ENCODE results near the gene SFXN3. TPM values are rescaled to one million over a fixed set of nuclear protein-coding genes. Genes with fewer than 3 reads are reported as not detected.
"Not testable (repeated sequence)": the region's sequence is repeated elsewhere in the genome, so short reads cannot be mapped to it uniquely, and the experiment has no call there.

SFXN3 gene
- total RNA-seq, 1 donor = 81.6 TPM

DNA sequence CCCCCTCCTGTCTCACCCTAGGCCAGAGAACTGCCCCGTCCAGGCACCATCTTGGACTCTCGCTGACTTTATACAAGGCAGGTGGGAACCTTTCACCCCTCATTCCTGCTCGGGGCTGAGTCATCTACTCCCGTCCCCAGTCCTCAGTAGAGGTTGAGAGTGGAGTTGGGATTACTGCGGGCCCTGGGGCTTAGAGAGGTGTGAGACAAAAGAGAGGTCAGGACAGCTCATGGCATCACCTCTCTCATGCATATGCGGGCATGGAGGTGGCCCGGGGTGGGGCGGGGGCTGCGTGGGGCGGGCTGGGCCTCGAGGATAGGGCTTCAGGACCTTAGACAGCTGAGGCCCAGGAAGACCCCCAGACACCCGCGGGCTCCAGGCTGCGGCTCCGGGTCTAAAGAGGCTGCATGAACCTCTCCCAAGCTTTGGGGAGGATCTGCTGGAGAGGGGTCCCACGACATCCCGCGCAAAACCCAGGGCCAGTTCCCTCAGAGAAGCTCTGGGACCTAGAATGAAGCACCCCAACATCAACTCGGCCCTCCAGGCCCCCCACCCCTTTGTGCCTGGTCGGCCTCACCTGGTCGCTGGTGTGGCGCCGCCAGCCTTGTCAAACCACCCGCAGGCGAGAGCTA is 422 bp upstream of the SFXN3 start:
- H3K4me3 ChIP-seq (ENCODE audit: low read depth, low read length) = peak overlapping the region; percentile 94
- TF ChIP-seq, protein P1, sequence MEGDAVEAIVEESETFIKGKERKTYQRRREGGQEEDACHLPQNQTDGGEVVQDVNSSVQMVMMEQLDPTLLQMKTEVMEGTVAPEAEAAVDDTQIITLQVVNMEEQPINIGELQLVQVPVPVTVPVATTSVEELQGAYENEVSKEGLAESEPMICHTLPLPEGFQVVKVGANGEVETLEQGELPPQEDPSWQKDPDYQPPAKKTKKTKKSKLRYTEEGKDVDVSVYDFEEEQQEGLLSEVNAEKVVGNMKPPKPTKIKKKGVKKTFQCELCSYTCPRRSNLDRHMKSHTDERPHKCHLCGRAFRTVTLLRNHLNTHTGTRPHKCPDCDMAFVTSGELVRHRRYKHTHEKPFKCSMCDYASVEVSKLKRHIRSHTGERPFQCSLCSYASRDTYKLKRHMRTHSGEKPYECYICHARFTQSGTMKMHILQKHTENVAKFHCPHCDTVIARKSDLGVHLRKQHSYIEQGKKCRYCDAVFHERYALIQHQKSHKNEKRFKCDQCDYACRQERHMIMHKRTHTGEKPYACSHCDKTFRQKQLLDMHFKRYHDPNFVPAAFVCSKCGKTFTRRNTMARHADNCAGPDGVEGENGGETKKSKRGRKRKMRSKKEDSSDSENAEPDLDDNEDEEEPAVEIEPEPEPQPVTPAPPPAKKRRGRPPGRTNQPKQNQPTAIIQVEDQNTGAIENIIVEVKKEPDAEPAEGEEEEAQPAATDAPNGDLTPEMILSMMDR (IDR thresholded peaks at IDR 0.05; ENCODE audit: insufficient read depth, low read depth, low read length) = no peak
- DNase-seq (ENCODE audit: low read depth) = no peak

DNA sequence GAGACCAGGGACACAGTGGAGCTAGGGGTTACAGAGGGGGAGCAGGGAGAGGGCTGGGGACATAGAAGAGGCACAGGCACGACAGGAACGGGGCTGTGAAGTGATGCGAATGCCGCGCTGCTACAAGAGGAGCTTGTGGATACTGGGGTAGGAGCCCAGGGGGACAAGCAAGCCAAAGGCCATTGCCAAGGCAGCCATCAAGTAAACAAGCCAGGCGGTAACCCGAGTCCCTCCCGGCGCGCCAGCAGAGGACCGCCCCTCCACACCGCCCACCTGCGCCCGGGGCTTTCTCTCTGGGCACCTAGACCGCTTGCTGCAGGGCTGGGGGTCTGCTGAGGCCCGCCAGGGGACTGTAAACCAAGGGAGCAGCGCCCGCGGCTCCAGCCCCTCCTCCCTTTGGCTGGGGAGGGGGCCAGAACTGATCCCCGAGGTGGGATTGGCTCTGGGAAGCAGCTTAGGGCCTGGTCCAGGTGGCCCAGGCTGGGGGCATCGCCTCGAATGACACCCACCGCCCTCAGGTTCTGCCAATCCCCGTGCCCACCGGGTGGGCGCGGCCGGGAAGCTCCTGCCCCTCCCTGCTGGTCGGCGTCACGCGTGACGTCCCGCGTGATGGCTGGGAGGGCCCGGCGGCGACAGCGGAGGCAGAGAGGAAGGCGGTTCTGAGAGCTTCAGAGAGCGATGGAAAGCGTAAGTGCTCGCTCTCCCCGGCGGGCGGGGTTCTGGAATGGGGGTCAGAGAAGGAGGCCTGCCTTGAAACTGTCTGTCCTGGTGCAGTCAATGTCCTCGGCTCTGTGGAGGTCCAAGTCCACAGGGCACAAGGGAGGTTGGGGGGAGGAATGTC is 982 bp downstream of the SFXN3 start:
- H3K4me3 ChIP-seq (ENCODE audit: low read depth, low read length) = peak overlapping the region; percentile 94
- TF ChIP-seq, protein P1 (IDR thresholded peaks at IDR 0.05; ENCODE audit: insufficient read depth, low read depth, low read length) = no peak
- peak; percentile 75 for DNase-seq (ENCODE audit: low read depth)

DNA sequence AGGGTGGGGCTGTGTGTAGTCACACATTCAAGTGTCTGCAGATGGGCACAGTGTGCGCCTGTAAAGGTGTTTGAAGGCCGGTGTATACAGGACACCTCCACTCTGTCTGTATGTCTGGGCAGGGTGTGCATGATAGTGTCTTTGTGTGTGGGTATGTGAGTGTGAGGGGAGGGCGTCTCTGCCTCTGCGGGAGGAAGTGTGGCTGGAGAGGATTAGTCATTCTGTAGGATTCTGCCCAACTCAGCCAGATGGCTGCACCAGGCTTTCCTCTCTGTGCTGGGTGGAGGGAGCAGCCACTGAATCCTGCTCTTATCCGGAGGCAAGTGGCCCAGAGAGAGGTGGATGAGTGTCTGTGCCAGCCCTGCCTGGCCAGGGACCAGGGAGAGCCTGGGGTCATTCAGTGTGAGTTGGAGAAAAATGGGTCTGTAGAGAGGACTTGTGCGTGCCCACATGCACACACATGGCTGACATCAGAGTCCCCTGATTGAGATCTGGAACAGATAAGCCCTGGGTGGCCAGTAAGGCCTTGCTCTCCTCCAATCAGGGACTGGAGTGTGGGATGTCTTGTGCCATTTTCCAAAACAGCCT is 1.7 kb downstream of the SFXN3 start:
- peak; percentile 91 for DNase-seq (ENCODE audit: low read depth)
- peak overlapping the region; percentile 94 for H3K4me3 ChIP-seq (ENCODE audit: low read depth, low read length)
- TF ChIP-seq, protein P1 (IDR thresholded peaks at IDR 0.05; ENCODE audit: insufficient read depth, low read depth, low read length) = no peak

DNA sequence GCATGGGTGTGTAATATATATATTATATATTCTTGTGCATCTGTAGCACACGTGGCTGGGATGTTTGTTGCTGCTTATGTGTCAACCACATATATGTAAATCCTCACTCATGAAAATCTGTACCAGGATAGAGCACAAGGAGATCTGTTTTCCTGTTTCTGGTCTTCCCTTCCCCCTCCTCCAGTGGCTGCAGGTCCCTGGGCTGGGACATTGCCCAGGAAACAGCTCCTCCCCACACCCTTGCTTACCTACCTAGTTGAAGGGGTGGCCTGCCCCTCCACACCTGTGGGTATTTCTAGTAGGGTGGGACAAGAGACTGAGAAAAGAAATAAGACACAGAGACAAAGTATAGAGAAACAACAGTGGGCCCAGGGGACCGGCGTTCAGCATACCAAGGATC is 2.2 kb downstream of the SFXN3 start:
- TF ChIP-seq, protein P1 (IDR thresholded peaks at IDR 0.05; ENCODE audit: insufficient read depth, low read depth, low read length) = no peak
- DNase-seq (ENCODE audit: low read depth) = no peak
- peak overlapping the region; percentile 94 for H3K4me3 ChIP-seq (ENCODE audit: low read depth, low read length)

DNA sequence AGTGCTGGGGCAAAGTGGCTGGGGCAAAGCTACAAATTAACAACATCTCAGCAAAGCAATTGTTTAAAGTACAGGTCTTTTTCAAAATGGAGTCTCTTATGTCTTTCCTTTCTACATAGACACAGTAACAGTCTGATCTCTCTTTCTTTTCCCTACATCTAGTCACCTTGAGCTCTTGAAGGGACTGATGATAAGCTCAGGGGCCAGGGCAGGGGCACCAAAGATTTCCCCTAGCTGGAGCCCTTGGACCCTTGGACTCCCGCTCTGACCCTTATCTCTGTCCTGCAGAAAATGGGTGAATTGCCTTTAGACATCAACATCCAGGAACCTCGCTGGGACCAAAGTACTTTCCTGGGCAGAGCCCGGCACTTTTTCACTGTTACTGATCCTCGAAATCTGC is 3.4 kb downstream of the SFXN3 start:
- not testable (repeated sequence) for H3K4me3 ChIP-seq (ENCODE audit: low read depth, low read length); DNase-seq (ENCODE audit: low read depth)

DNA sequence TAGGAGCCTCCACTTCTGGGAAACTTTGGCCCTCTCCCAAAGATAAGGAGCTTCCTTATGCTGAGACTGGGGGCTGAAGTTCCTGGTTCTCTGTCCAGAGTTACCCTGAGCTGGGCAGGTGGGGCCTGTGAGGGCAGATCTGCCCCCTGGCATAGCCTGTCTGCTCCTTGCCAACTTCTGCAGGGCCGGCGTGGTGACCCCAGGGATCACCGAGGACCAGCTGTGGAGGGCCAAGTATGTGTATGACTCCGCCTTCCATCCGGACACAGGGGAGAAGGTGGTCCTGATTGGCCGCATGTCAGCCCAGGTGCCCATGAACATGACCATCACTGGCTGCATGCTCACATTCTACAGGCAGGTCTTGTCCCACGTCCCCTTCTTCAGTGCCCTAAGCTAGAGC is 4.3 kb downstream of the SFXN3 start:
- TF ChIP-seq, protein P1 (IDR thresholded peaks at IDR 0.05; ENCODE audit: insufficient read depth, low read depth, low read length) = no peak
- DNase-seq (ENCODE audit: low read depth) = no peak
- H3K4me3 ChIP-seq (ENCODE audit: low read depth, low read length) = no peak overlapping the region
